Activated gamma-delta T cell treated with Interleukin-2 at 50 U/mL for 16 hours (primary cell): ENCODE data around the gene CNTNAP2.

Experiments used
- DNase-seq: peaks from one replicate; pipeline ENCODE4 v3.0.0-alpha.2; 2020

CNTNAP2 gene

GRCh38 chr7:146314962-146315361 is 198.4 kb downstream of the CNTNAP2 start:
- no peak for DNase-seq

GRCh38 chr7:146319629-146320028 is 203.0 kb downstream of the CNTNAP2 start:
- DNase-seq = no peak

GRCh38 chr7:146321301-146321700 is 204.7 kb downstream of the CNTNAP2 start:
- no peak for DNase-seq

- no peak for DNase-seq
These were observed 214.8 kb downstream of the CNTNAP2 start for GRCh38 chr7:146331369-146331768.

GRCh38 chr7:146345251-146345650 is 228.7 kb downstream of the CNTNAP2 start:
- DNase-seq = no peak

GRCh38 chr7:146346096-146346495 is 229.5 kb downstream of the CNTNAP2 start:
- DNase-seq = no peak

GRCh38 chr7:146355216-146355615 is 238.6 kb downstream of the CNTNAP2 start:
- no peak for DNase-seq

- no peak for DNase-seq
These were observed 242.6 kb downstream of the CNTNAP2 start for GRCh38 chr7:146359176-146359575.

- no peak for DNase-seq
These were observed 250.3 kb downstream of the CNTNAP2 start for GRCh38 chr7:146366938-146367337.

GRCh38 chr7:146370171-146370570 is 253.6 kb downstream of the CNTNAP2 start:
- DNase-seq = no peak

GRCh38 chr7:146375170-146375569 is 258.6 kb downstream of the CNTNAP2 start:
- no peak for DNase-seq

- DNase-seq = no peak
These were observed 261.6 kb downstream of the CNTNAP2 start for GRCh38 chr7:146378196-146378595.

- no peak for DNase-seq
These were observed 270.5 kb downstream of the CNTNAP2 start for GRCh38 chr7:146387140-146387539.

- no peak for DNase-seq
These were observed 272.3 kb downstream of the CNTNAP2 start for GRCh38 chr7:146388928-146389327.

GRCh38 chr7:146393346-146393745 is 276.7 kb downstream of the CNTNAP2 start:
- no peak for DNase-seq

- no peak for DNase-seq
These were observed 280.5 kb downstream of the CNTNAP2 start for GRCh38 chr7:146397141-146397540.

GRCh38 chr7:146401939-146402338 is 285.3 kb downstream of the CNTNAP2 start:
- no peak for DNase-seq

- no peak for DNase-seq
These were observed 289.1 kb downstream of the CNTNAP2 start for GRCh38 chr7:146405737-146406136.

GRCh38 chr7:146411975-146412374 is 295.4 kb downstream of the CNTNAP2 start:
- no peak for DNase-seq

GRCh38 chr7:146412781-146413180 is 296.2 kb downstream of the CNTNAP2 start:
- DNase-seq = no peak

GRCh38 chr7:146414373-146414772 is 297.8 kb downstream of the CNTNAP2 start:
- no peak for DNase-seq

- no peak for DNase-seq
These were observed 298.3 kb downstream of the CNTNAP2 start for GRCh38 chr7:146414937-146415336.

- no peak for DNase-seq
These were observed 300.6 kb downstream of the CNTNAP2 start for GRCh38 chr7:146417176-146417575.

- DNase-seq = no peak
These were observed 306.8 kb downstream of the CNTNAP2 start for GRCh38 chr7:146423446-146423845.

- DNase-seq = no peak
These were observed 307.5 kb downstream of the CNTNAP2 start for GRCh38 chr7:146424084-146424483.

- no peak for DNase-seq
These were observed 316.9 kb downstream of the CNTNAP2 start for GRCh38 chr7:146433501-146433900.
